HG02678 (cell line): Measurements from ENCODE around the gene NRCAM.
"Not testable (repeated sequence)": the region's sequence is repeated elsewhere in the genome, so short reads cannot be mapped to it uniquely, and the experiment has no call there.

ENCODE experiments used
- ATAC-seq: cut with Tn5 transposase; IDR thresholded peaks from one replicate; pipeline ENCODE4 v1.9.1; 2021; ENCODE audit warnings: mild to moderate bottlenecking, moderate library complexity; ENCODE audit not compliant: unreplicated experiment

The NRCAM gene

GRCh38 chr7:108403597-108404217 lies 52.5 kb downstream of the NRCAM start:
- no peak for ATAC-seq

GRCh38 chr7:108402865-108403264 lies 53.4 kb downstream of the NRCAM start:
- ATAC-seq = no peak

GRCh38 chr7:108396080-108396479 lies 60.2 kb downstream of the NRCAM start:
- no peak for ATAC-seq

GRCh38 chr7:108395426-108395825 lies 60.8 kb downstream of the NRCAM start:
- no peak for ATAC-seq

- not testable (repeated sequence) for ATAC-seq
These were observed 63.1 kb downstream of the NRCAM start for GRCh38 chr7:108393097-108393496.

GRCh38 chr7:108387686-108388085 lies 68.5 kb downstream of the NRCAM start:
- not testable (repeated sequence) for ATAC-seq

- no peak for ATAC-seq
These were observed 70.3 kb downstream of the NRCAM start for GRCh38 chr7:108385834-108386422.

- ATAC-seq = peak; percentile 76
These were observed 71.3 kb downstream of the NRCAM start for GRCh38 chr7:108384716-108385483.

- no peak for ATAC-seq
These were observed 73.3 kb downstream of the NRCAM start for GRCh38 chr7:108382932-108383331.

GRCh38 chr7:108380517-108380916 lies 75.7 kb downstream of the NRCAM start:
- ATAC-seq = no peak

- ATAC-seq = no peak
These were observed 80.0 kb downstream of the NRCAM start for GRCh38 chr7:108376206-108376605.

GRCh38 chr7:108375668-108376067 lies 80.6 kb downstream of the NRCAM start:
- no peak for ATAC-seq

GRCh38 chr7:108374899-108375298 lies 81.3 kb downstream of the NRCAM start:
- ATAC-seq = no peak

- no peak for ATAC-seq
These were observed 83.6 kb downstream of the NRCAM start for GRCh38 chr7:108372618-108373017.

GRCh38 chr7:108370616-108371015 lies 85.6 kb downstream of the NRCAM start:
- no peak for ATAC-seq

GRCh38 chr7:108368466-108368865 lies 87.8 kb downstream of the NRCAM start:
- no peak for ATAC-seq

- no peak for ATAC-seq
These were observed 88.3 kb downstream of the NRCAM start for GRCh38 chr7:108367946-108368345.

- ATAC-seq = no peak
These were observed 88.9 kb downstream of the NRCAM start for GRCh38 chr7:108367314-108367713.

- ATAC-seq = no peak
These were observed 92.6 kb downstream of the NRCAM start for GRCh38 chr7:108363659-108364058.

GRCh38 chr7:108360058-108360800 lies 96.0 kb downstream of the NRCAM start:
- no peak for ATAC-seq

GRCh38 chr7:108358553-108358952 lies 97.7 kb downstream of the NRCAM start:
- no peak for ATAC-seq
